MCF 10A (cell line): ENCODE measurements around the gene NTHL1. TPM values are rescaled to one million over a fixed set of nuclear protein-coding genes. Genes with fewer than 3 reads are reported as not detected.

Source experiments
- BruUV-seq: library from RNA; stranded (reverse); fragments of 400-500 nt; replicated peaks from 2 replicates; lab custom pipeline; 2021; lab: Mats Ljungman, UMichigan
- CTCF ChIA-PET: fragments of 300-600 bp; sonication (Branson Sonifier 250); formaldehyde crosslinking; extraction: SDS; loops from one replicate; lab custom pipeline; 2021; ENCODE audit warnings: antibody characterized with exemption, inconsistent platforms; lab: Yijun Ruan, JAX
- POLR2A ChIA-PET: fragments of 300-600, 350-650 bp; sonication (Branson Sonifier 250); formaldehyde crosslinking; extraction: SDS; loops from one replicate; lab custom pipeline; 2020; ENCODE audit warnings: antibody characterized with exemption, inconsistent platforms; lab: Yijun Ruan, JAX
- DNase-seq: peaks from one replicate; pipeline ENCODE4 v3.0.0-alpha.2; 2018; ENCODE audit not compliant: unreplicated experiment
- H3K27ac Mint-ChIP-seq: one replicate; pipeline ENCODE4 v1.8.0; 2022; ENCODE audit warnings: mild to moderate bottlenecking, low read depth, mixed read lengths; ENCODE audit not compliant: unreplicated experiment
- H3K27me3 Mint-ChIP-seq: one replicate; pipeline ENCODE4 v1.8.0; 2022; ENCODE audit warnings: mixed read lengths; ENCODE audit not compliant: insufficient read depth, unreplicated experiment
- H3K36me3 Mint-ChIP-seq: one replicate; pipeline ENCODE4 v1.8.0; 2022; ENCODE audit warnings: mild to moderate bottlenecking, moderate library complexity, mixed read lengths; ENCODE audit not compliant: insufficient read depth, unreplicated experiment
- H3K4me1 Mint-ChIP-seq: one replicate; pipeline ENCODE4 v1.8.0; 2022; ENCODE audit warnings: mixed read lengths; ENCODE audit not compliant: insufficient read depth, unreplicated experiment
- H3K4me3 Mint-ChIP-seq: one replicate; pipeline ENCODE4 v1.8.0; 2022; ENCODE audit warnings: mild to moderate bottlenecking, moderate library complexity, mixed read lengths; ENCODE audit not compliant: unreplicated experiment
- H3K9me3 Mint-ChIP-seq: one replicate; pipeline ENCODE4 v1.8.0; 2022; ENCODE audit warnings: mixed read lengths; ENCODE audit not compliant: unreplicated experiment
- CTCF ChIP-seq: fragments of 200-600 bp; IDR thresholded peaks from one replicate; pipeline ENCODE4 v1.8.0; 2022; ENCODE audit warnings: antibody characterized with exemption, mild to moderate bottlenecking; ENCODE audit not compliant: unreplicated experiment
- intact Hi-C: fragments of 100-400 bp; cut with micrococcal nuclease; formaldehyde crosslinking; loops from 2 replicates; pipeline ENCODE4 v1.14.1; 2022
- microRNA-seq: library from miRNA; unstranded; fragments of <30 nt; microRNA quantifications from one replicate; pipeline ENCODE4 v1.2.0, GENCODE V29; 2022
- total RNA-seq: library from RNA; stranded (reverse); gene quantifications from 2 replicates; pipeline ENCODE4 v1.2.3, GENCODE V29; 2022

Gene NTHL1
- total RNA-seq, 1 experiment from 2014 or later = 17.7 TPM

DNA sequence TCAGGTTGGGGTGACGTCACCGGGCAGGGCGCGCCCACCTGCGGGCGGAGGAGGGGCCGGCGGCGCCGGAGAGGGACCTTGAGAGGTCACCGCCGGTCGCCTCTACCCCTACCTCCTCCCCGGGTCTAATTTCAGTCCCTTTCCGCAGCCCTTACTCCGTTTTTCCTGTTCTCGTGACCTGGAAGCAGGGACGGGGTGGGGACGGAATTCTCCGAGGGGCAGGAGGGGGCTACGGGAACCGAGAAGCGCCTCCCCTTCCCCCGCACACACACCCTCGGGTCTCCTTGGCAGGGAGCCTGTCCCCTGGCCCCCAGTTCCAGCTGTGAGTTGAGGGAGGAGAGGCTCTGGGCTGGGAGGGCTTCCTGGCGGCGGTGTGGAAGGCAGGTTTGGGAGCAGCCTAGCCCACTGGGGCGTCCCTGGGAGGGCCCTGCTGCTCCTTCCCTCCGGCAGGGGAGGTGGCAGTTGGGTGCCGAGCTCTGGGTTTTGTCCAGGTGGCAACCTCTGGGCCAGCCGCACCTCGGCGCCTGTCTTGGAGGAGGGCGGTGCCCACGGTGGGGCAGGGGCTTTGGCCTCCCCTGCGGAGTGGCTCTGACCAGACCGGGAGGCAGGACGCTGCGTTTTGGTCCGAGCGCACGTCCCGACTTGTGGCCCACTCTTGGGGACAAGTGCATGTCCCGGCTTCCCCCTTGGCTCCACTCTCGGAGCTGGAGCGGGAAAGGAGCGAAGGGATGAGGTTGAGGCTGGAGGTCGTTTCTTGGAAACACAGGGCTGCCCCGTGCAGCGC lies 57.1 kb downstream of the NTHL1 start:
- CTCF ChIA-PET = interaction anchor here (1.1 kb wide), 1 partner anchor 562 kb away, joined by 3 read pairs; no protein-coding TSS in a partner anchor

DNA sequence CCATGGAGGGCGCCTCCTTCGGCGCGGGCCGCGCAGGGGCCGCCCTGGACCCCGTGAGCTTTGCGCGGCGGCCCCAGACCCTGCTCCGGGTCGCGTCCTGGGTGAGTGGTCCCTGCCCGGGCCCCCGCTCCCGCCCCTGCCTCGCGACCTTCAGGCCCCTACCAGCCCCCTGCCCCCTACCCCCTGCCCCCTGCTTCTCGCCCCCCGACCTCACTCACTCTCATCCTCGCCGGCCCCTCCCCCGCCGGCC lies 57.6 kb downstream of the NTHL1 start:
- CTCF ChIA-PET = interaction anchor here (1.1 kb wide), 1 partner anchor 561 kb away, joined by 3 read pairs; no protein-coding TSS in a partner anchor
- no peak for DNase-seq
- H3K27me3 Mint-ChIP-seq = no peaks in the 10 kb centered on the region
- no peak overlapping the region for H3K4me3 Mint-ChIP-seq
- H3K9me3 Mint-ChIP-seq = no peaks in the 10 kb centered on the region
- POLR2A ChIA-PET = interaction anchor here (2.0 kb wide), 1 partner anchor 18 kb away, joined by 7 read pairs; no protein-coding TSS in a partner anchor
- H3K27ac Mint-ChIP-seq = no peak overlapping the region
- intact Hi-C loops = no loop called here
- H3K36me3 Mint-ChIP-seq = peaks cover 29% of the 10 kb centered on the region
- peaks cover 12% of the 10 kb centered on the region for H3K4me1 Mint-ChIP-seq
- BruUV-seq = no TSS peak
- no peak for TF ChIP-seq CTCF

More for the DNA sequence above, 57.1 kb downstream of the NTHL1 start:
- Mint-ChIP-seq H3K4me3 (no peak overlapping the region), H3K36me3 (peaks cover 34% of the 10 kb centered on the region), H3K9me3 (no peaks in the 10 kb centered on the region), H3K27ac (no peak overlapping the region), H3K4me1 (peaks cover 17% of the 10 kb centered on the region), H3K27me3 (no peaks in the 10 kb centered on the region)
- POLR2A ChIA-PET = interaction anchor here (0.7 kb wide), 2 partner anchors 11 to 48 kb away, joined by 3 to 4 read pairs; no protein-coding TSS in a partner anchor
- TF ChIP-seq CTCF = no peak
- intact Hi-C loops = no loop called here
- no TSS peak for BruUV-seq
- no peak for DNase-seq

Small RNA genes lying within 50 kb of the gene (microRNA-seq; reads per million reads assigned to microRNA genes)
- not detected for gene MIR1225

Other genes starting within 250 kb of the NTHL1 start
- gene HAGH, start 221.0 kb downstream of the NTHL1 start, total RNA-seq = 44.5 and 69.8 TPM in 2 replicates
- gene FAHD1, start 220.6 kb downstream of the NTHL1 start, total RNA-seq = 18.4 and 21.4 TPM in 2 replicates
- gene MEIOB, start 175.7 kb downstream of the NTHL1 start, total RNA-seq = not detected in 2 replicates
- gene HS3ST6, start 129.4 kb downstream of the NTHL1 start, total RNA-seq = not detected in 2 replicates
- gene MSRB1, start 104.6 kb downstream of the NTHL1 start, total RNA-seq = 5.8 and 7.4 TPM in 2 replicates
- gene RPL3L, start 93.1 kb downstream of the NTHL1 start, total RNA-seq = not detected in 2 replicates
- 202 TPM in 2 replicates for gene NDUFB10, start 88.3 kb downstream of the NTHL1 start, total RNA-seq
- 4,760 and 4,836 TPM in 2 replicates for gene RPS2, start 83.0 kb downstream of the NTHL1 start, total RNA-seq
- gene RNF151, start 81.0 kb downstream of the NTHL1 start, total RNA-seq = 0.39 TPM in 1 of 2 replicates, not detected in the other
- gene TBL3, start 75.8 kb downstream of the NTHL1 start, total RNA-seq = 25.8 and 26.8 TPM in 2 replicates
- 1.1 TPM in 1 of 2 replicates, not detected in the other for gene NOXO1, start 66.4 kb downstream of the NTHL1 start, total RNA-seq
- 34.6 and 40.8 TPM in 2 replicates for gene GFER, start 63.6 kb downstream of the NTHL1 start, total RNA-seq
- gene SYNGR3, start 57.9 kb downstream of the NTHL1 start, total RNA-seq = 0.68 and 1.1 TPM in 2 replicates
- 177 and 252 TPM in 2 replicates for gene ZNF598, start 38.0 kb downstream of the NTHL1 start, total RNA-seq
- 4.9 and 7.7 TPM in 2 replicates for gene NPW, start 28.0 kb downstream of the NTHL1 start, total RNA-seq
- gene NHERF2, start 20.9 kb downstream of the NTHL1 start, total RNA-seq = 8.5 and 14.5 TPM in 2 replicates
- 99.8 and 136 TPM in 2 replicates for gene TSC2, start 151 bp upstream of the NTHL1 start, total RNA-seq
- 159 and 187 TPM in 2 replicates for gene PKD1, start 88.1 kb upstream of the NTHL1 start, total RNA-seq
- gene RAB26, start 100.8 kb upstream of the NTHL1 start, total RNA-seq = 0.81 and 1.0 TPM in 2 replicates
- gene TRAF7, start 107.9 kb upstream of the NTHL1 start, total RNA-seq = 87.4 and 98.6 TPM in 2 replicates
- gene CASKIN1, start 148.8 kb upstream of the NTHL1 start, total RNA-seq = 0.10 and 0.14 TPM in 2 replicates
- gene MLST8, start 157.6 kb upstream of the NTHL1 start, total RNA-seq = 63.4 and 87.6 TPM in 2 replicates
- gene BRICD5, start 163.0 kb upstream of the NTHL1 start, total RNA-seq = 4.6 and 5.2 TPM in 2 replicates
- 11.3 and 12.0 TPM in 2 replicates for gene PGP, start 167.0 kb upstream of the NTHL1 start, total RNA-seq
- gene E4F1, start 175.8 kb upstream of the NTHL1 start, total RNA-seq = 26.2 and 28.4 TPM in 2 replicates
- 1.5 and 3.8 TPM in 2 replicates for gene DNASE1L2, start 188.6 kb upstream of the NTHL1 start, total RNA-seq
- gene ECI1, start 203.8 kb upstream of the NTHL1 start, total RNA-seq = 115 and 154 TPM in 2 replicates
- 245 and 247 TPM in 2 replicates for gene RNPS1, start 220.3 kb upstream of the NTHL1 start, total RNA-seq